Measurements from ENCODE around the gene PANK2. TPM values are rescaled to one million over a fixed set of nuclear protein-coding genes. Genes with fewer than 3 reads are reported as not detected.

The PANK2 gene
- total and polyA plus RNA-seq, 2 donors (not counting 1 experiment from before 2014, with no cell fraction given): 33.7 to 51.7 TPM

DNA sequence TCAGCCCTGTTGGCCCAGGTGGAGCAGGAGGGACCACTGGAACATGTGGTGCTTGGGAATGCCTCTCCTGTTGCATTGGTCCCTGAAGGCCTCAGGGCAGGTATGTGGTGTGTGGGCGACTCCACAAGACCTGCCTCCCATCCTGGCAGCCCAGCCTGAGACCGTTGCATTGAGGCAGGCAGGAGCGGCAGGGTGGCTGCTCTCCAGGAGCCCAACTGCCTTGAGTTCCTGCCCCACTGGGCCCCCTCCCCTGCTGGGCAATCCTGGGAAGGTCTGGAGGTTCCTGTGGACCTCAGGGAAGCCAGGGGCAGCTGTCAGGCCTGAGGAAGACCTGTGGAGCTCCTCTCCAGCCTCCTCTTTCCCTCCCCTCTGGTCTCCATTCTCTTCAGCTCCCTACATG, 22.7 kb upstream of the PANK2 start:
- Histone ChIP-seq H4K20me1 (ENCODE audit: control insufficient read depth, extremely low read depth, insufficient read depth, low read length) (no peaks in the 10 kb centered on the region), H3K27me3 (ENCODE audit: control insufficient read depth, insufficient read depth, low read length) (no peaks in the 10 kb centered on the region), H2AFZ (ENCODE audit: low read length) (no peak overlapping the region), H3K9ac (ENCODE audit: insufficient read depth, low read length) (no peak overlapping the region), H3K4me3 (replicated peaks in 1 of 4; ENCODE audit: control extremely low read depth in 1 of 4, insufficient read depth in 1 of 4, low read depth in 3 of 4, low read length in 4 of 4) (no peak overlapping the region), H3K36me3 (ENCODE audit: control insufficient read depth, insufficient read depth, low read length) (peaks cover 36% of the 10 kb centered on the region), H3K79me2 (ENCODE audit: control insufficient read depth, insufficient read depth, low read length) (no peaks in the 10 kb centered on the region), H3K9me3 (ENCODE audit: control insufficient read depth, insufficient read depth, low read depth, low read length) (no peaks in the 10 kb centered on the region), H3K4me2 (ENCODE audit: extremely low read depth, insufficient read depth, low read length) (no peak overlapping the region), H3K27ac (ENCODE audit: insufficient read depth, low read length) (no peak overlapping the region), H3K4me1 (ENCODE audit: control insufficient read depth, extremely low read depth, insufficient read depth, low read length) (no peaks in the 10 kb centered on the region)
- no peak for TF ChIP-seq CTCF (conservative IDR thresholded peaks at IDR 0.05 in 1 of 2, IDR thresholded peaks at IDR 0.05 in 1 of 2; ENCODE audit: low read depth in 1 of 2, low read length in 2 of 2)
- TF ChIP-seq EZH2 (IDR thresholded peaks at IDR 0.05; ENCODE audit: low read length, missing control alignments): no peak
- DNase-seq (ENCODE audit: low read depth in 2 of 2): no peak

- no peak overlapping the region for H3K4me2 ChIP-seq (ENCODE audit: extremely low read depth, insufficient read depth, low read length)
- no peak overlapping the region for H3K4me3 ChIP-seq (replicated peaks in 1 of 4; ENCODE audit: control extremely low read depth in 1 of 4, insufficient read depth in 1 of 4, low read depth in 3 of 4, low read length in 4 of 4)
- H4K20me1 ChIP-seq (ENCODE audit: control insufficient read depth, extremely low read depth, insufficient read depth, low read length): no peaks in the 10 kb centered on the region
- no peak overlapping the region for H3K27ac ChIP-seq (ENCODE audit: insufficient read depth, low read length)
- no peaks in the 10 kb centered on the region for H3K79me2 ChIP-seq (ENCODE audit: control insufficient read depth, insufficient read depth, low read length)
- TF ChIP-seq EZH2 (IDR thresholded peaks at IDR 0.05; ENCODE audit: low read length, missing control alignments) (no peak), CTCF (conservative IDR thresholded peaks at IDR 0.05 in 1 of 2, IDR thresholded peaks at IDR 0.05 in 1 of 2; ENCODE audit: low read depth in 1 of 2, low read length in 2 of 2) (no peak)
- no peaks in the 10 kb centered on the region for H3K27me3 ChIP-seq (ENCODE audit: control insufficient read depth, insufficient read depth, low read length)
- no peak for DNase-seq (ENCODE audit: low read depth in 2 of 2)
- H3K36me3 ChIP-seq (ENCODE audit: control insufficient read depth, insufficient read depth, low read length): peaks cover 29% of the 10 kb centered on the region
- no peak overlapping the region for H3K9ac ChIP-seq (ENCODE audit: insufficient read depth, low read length)
- H2AFZ ChIP-seq (ENCODE audit: low read length): no peak overlapping the region
- no peaks in the 10 kb centered on the region for H3K4me1 ChIP-seq (ENCODE audit: control insufficient read depth, extremely low read depth, insufficient read depth, low read length)
- H3K9me3 ChIP-seq (ENCODE audit: control insufficient read depth, insufficient read depth, low read depth, low read length): no peaks in the 10 kb centered on the region
Measured at GRCh38 chr20:3867802-3868201, 21.4 kb upstream of the PANK2 start.

GRCh38 chr20:3869839-3870634, 19.1 kb upstream of the PANK2 start:
- no peak overlapping the region for H3K9ac ChIP-seq (ENCODE audit: insufficient read depth, low read length)
- H2AFZ ChIP-seq (ENCODE audit: low read length): no peak overlapping the region
- H3K4me3 ChIP-seq (replicated peaks in 1 of 4; ENCODE audit: control extremely low read depth in 1 of 4, insufficient read depth in 1 of 4, low read depth in 3 of 4, low read length in 4 of 4): no peak overlapping the region
- H3K36me3 ChIP-seq (ENCODE audit: control insufficient read depth, insufficient read depth, low read length): peaks cover 18% of the 10 kb centered on the region
- no peaks in the 10 kb centered on the region for H4K20me1 ChIP-seq (ENCODE audit: control insufficient read depth, extremely low read depth, insufficient read depth, low read length)
- H3K27me3 ChIP-seq (ENCODE audit: control insufficient read depth, insufficient read depth, low read length): no peaks in the 10 kb centered on the region
- H3K9me3 ChIP-seq (ENCODE audit: control insufficient read depth, insufficient read depth, low read depth, low read length): no peaks in the 10 kb centered on the region
- H3K27ac ChIP-seq (ENCODE audit: insufficient read depth, low read length): no peak overlapping the region
- H3K79me2 ChIP-seq (ENCODE audit: control insufficient read depth, insufficient read depth, low read length): no peaks in the 10 kb centered on the region
- H3K4me1 ChIP-seq (ENCODE audit: control insufficient read depth, extremely low read depth, insufficient read depth, low read length): peaks cover 3% of the 10 kb centered on the region
- no peak overlapping the region for H3K4me2 ChIP-seq (ENCODE audit: extremely low read depth, insufficient read depth, low read length)
- no peak for DNase-seq (ENCODE audit: low read depth in 2 of 2)
- TF ChIP-seq CTCF (conservative IDR thresholded peaks at IDR 0.05 in 1 of 2, IDR thresholded peaks at IDR 0.05 in 1 of 2; ENCODE audit: low read depth in 1 of 2, low read length in 2 of 2): no peak
- no peak for TF ChIP-seq EZH2 (IDR thresholded peaks at IDR 0.05; ENCODE audit: low read length, missing control alignments)
